HUES64 (cell line): ENCODE results near the gene PROK2. TPM values are rescaled to one million over a fixed set of nuclear protein-coding genes. Genes with fewer than 3 reads are reported as not detected.
A peak's percentile ranks its signal among the peaks of the same experiment; 100 is the strongest.

ENCODE experiments used
- H3K27ac ChIP-seq: 2 replicates; pipeline ENCODE4 v1.7.0; 2013; ENCODE audit warnings: low read depth, low read length, inconsistent platforms
- H3K27me3 ChIP-seq: 2 replicates; pipeline ENCODE4 v1.6.1; 2013; ENCODE audit warnings: mild to moderate bottlenecking, low read length; ENCODE audit not compliant: insufficient read depth
- H3K36me3 ChIP-seq: 2 replicates; pipeline ENCODE4 v1.6.1; 2013; ENCODE audit warnings: mild to moderate bottlenecking, low read length; ENCODE audit not compliant: insufficient read depth
- H3K4me1 ChIP-seq: 2 replicates; pipeline ENCODE4 v1.6.1; 2013; ENCODE audit warnings: mild to moderate bottlenecking, low read length, moderate library complexity; ENCODE audit not compliant: insufficient read depth
- H3K4me3 ChIP-seq: 2 replicates; pipeline ENCODE4 v1.5.1; 2013; ENCODE audit warnings: mild to moderate bottlenecking, low read length, moderate library complexity
- H3K9ac ChIP-seq: 2 replicates; pipeline ENCODE4 v1.6.1; 2013; ENCODE audit warnings: mild to moderate bottlenecking, low read depth, low read length
- H3K9me3 ChIP-seq: 2 replicates; pipeline ENCODE4 v1.6.1; 2013; ENCODE audit warnings: low read depth, low read length; ENCODE audit not compliant: insufficient read depth
- WGBS: fragments of 150-250, 120-280 bp; methylation state at CpG from one replicate; pipeline ENCODE4 v1.1.7; 2013; ENCODE audit warnings: missing lambda C conversion rate; 5-methylcytosine and 5-hydroxymethylcytosine counted together
- polyA plus RNA-seq, 2 experiments: library from polyadenylated mRNA; stranded (reverse); fragments of 50-300 nt; gene quantifications; one replicate each; pipeline ENCODE4 v1.2.3, GENCODE V29; 2013

PROK2 gene, protein sequence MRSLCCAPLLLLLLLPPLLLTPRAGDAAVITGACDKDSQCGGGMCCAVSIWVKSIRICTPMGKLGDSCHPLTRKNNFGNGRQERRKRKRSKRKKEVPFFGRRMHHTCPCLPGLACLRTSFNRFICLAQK
- 1.1 TPM for polyA plus RNA-seq (2013, experiment 1 of 2)
- polyA plus RNA-seq (2013, experiment 2 of 2): 1.3 TPM

DNA sequence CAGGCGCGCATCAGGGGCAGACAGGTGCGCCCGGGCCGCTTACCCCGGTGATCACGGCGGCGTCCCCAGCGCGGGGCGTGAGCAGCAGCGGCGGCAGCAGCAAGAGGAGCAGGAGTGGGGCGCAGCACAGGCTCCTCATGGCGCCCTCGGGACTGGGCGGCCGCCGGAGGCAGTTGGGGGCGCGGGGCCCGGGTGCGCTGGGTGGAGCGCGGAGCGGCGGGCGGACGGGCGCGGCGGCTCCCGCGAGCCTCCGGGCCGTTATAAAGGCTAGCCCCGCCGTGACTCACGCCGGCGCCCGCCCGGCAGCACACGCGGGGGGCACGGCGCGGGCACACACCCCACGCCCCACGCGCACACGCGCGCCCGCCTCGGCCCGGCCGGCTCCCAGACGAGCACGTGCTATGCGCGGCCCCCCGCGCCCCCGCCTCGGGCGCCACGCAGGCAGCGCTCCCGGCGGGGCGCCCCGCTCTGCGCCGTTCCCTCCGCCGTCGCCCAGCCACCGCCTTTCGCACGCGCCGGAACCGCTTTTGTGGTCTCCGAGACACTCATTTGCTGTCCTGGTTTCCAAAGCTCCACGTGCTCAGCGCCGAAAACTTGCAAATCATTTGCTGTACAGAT, at the start of gene PROK2:
TSS of gene PROK2 (minus strand) at position 235 of the 618 bp plus-strand sequence. CDS start at position 139, 96 bp downstream.
- peaks cover 33% of the 10 kb centered on the region for H3K4me1 ChIP-seq
- peak within 1 kb of the TSS; percentile 52 for H3K4me3 ChIP-seq
- WGBS: under 1% methylated on average over 89 of the region's 89 CpGs
- no peaks in the 10 kb centered on the region for H3K9me3 ChIP-seq
- H3K9ac ChIP-seq: peak within 1 kb of the TSS; percentile 45
- peaks cover 83% of the 10 kb centered on the region for H3K27me3 ChIP-seq
- H3K36me3 ChIP-seq: no peaks in the 10 kb centered on the region
- no peak within 1 kb of the TSS for H3K27ac ChIP-seq

DNA sequence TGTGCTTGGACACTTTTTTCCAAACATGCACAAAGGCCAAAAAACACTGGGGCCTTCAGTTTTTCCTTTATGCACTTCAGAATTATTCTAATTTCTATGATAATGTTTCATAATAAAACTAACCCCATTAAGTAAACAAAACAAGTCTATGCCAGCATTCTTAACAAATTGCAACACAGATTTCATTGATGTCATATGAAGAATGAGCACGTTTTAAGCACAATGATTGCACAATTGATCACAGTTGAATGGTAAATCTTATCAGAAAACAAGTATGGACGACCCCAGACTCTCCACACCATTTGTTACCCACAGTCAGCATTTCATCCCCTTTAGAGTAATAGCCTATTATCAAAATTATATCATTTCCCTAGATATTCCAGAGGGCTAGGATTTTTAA, 46.7 kb upstream of the PROK2 start:
- Histone ChIP-seq H3K4me3 (no peak overlapping the region), H3K9me3 (no peaks in the 10 kb centered on the region), H3K36me3 (no peaks in the 10 kb centered on the region), H3K27me3 (no peaks in the 10 kb centered on the region), H3K27ac (no peak overlapping the region), H3K9ac (no peak overlapping the region), H3K4me1 (no peaks in the 10 kb centered on the region)
- 74% methylated on average over 2 of the region's 2 CpGs for WGBS

DNA sequence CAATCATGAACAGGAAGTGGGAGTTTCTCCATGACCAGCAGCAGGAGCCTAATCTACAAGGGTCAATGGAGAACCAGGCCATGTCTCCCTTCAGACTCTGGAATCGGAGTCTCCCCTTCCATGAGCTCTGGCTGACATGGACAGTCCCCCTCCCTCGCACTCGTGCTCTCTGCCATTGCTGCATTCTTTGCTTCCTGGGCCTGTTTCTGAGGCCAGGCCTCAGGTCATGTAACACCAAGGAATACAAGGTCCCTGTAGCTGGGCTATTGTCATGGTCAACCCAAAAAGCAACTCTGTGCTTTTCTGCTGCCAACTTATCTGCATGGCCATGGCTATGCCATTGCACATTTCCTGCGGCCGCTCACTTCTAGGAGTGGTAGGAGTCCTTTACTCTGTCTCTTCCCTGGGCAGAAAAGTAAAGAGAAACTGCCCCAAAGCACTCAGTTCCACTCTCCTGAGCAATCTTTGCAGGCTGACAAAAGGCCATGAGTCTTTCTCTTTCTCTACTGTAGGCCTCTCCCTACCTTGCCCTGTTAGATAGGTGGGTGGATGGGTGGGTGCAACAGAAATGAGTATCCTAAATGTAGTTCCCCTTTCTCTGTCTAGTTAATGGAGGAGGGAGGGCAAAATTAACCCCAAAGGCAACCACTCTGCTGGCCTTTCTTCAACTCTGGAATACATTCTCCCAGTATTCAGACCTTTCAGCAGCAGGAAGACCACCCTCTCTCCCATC, 40.8 kb upstream of the PROK2 start:
- no peak overlapping the region for H3K4me3 ChIP-seq
- H3K27me3 ChIP-seq: no peaks in the 10 kb centered on the region
- no peak overlapping the region for H3K9ac ChIP-seq
- H3K4me1 ChIP-seq: no peaks in the 10 kb centered on the region
- no peaks in the 10 kb centered on the region for H3K9me3 ChIP-seq
- WGBS: 88% methylated on average over 5 of the region's 5 CpGs
- no peak overlapping the region for H3K27ac ChIP-seq
- H3K36me3 ChIP-seq: no peaks in the 10 kb centered on the region

DNA sequence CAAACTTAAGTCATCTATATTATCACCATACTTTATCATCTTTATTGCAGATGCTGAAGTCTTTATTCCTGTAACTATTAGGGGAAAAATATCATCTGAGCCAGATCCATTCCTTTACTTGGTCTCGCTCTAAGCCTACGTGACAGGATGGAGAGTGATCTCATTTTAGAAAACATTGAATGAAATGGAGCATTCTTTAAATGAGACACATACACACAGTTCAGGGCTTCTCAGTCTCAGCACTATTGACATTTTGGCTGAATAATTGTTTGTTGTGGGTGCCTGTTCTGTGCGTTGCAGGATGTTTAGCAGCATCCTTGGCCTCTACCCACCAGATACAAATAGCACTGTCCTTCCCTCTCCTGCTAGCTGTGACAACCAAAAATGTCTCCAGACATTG, 36.2 kb upstream of the PROK2 start:
- WGBS: 92% methylated on average over 3 of the region's 3 CpGs
- Histone ChIP-seq H3K4me1 (peaks cover 23% of the 10 kb centered on the region), H3K27me3 (no peaks in the 10 kb centered on the region), H3K9ac (no peak overlapping the region), H3K27ac (no peak overlapping the region), H3K9me3 (no peaks in the 10 kb centered on the region), H3K36me3 (no peaks in the 10 kb centered on the region), H3K4me3 (no peak overlapping the region)

DNA sequence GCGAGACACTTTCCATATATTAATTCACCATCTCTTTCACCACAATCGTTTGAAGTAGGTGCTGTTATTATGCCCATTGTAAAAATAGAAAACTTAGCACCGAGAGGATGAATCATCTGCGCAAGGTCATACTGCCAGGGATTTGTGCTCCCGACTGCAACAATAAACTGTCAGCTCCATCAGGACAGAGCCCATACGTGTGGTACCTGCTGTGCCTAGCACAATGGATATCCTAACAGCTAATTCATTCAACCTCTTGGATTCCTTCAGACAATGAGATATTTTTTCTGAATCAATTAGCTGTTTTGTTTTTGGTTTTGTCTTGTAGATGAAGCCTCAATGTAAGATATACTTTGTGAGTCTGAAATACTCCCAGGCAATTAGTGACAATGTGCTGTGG, 32.3 kb upstream of the PROK2 start:
- H3K4me3 ChIP-seq: no peak overlapping the region
- H3K27me3 ChIP-seq: no peaks in the 10 kb centered on the region
- H3K9me3 ChIP-seq: no peaks in the 10 kb centered on the region
- no peaks in the 10 kb centered on the region for H3K36me3 ChIP-seq
- peak overlapping the region; percentile 47; the same call in 1 of the 2 replicates for H3K27ac ChIP-seq
- H3K9ac ChIP-seq: no peak overlapping the region
- peaks cover 30% of the 10 kb centered on the region for H3K4me1 ChIP-seq
- 39% methylated on average over 6 of the region's 6 CpGs for WGBS

DNA sequence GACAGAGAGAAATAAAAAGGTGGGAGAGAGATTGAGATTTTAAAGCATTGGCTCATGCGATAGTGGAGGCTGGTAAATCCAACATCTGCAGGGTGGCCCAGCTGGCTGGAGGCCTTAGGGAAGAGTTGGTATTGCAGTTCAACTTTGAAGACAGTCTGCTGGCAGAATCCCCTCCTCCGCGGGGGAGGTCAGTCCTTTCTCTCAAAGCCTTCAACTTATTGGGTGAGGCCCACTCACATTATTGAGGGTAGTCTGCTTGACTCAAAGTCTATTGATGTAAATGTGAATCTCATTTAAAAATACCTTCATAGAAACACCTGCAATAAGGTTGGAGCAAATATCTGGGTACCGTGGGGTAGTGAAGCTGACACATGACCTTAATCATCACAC, 31.8 kb upstream of the PROK2 start:
- H3K9ac ChIP-seq: no peak overlapping the region
- H3K27me3 ChIP-seq: no peaks in the 10 kb centered on the region
- no peaks in the 10 kb centered on the region for H3K9me3 ChIP-seq
- peaks cover 30% of the 10 kb centered on the region for H3K4me1 ChIP-seq
- no peaks in the 10 kb centered on the region for H3K36me3 ChIP-seq
- WGBS: 69% methylated on average over 4 of the region's 4 CpGs
- no peak overlapping the region for H3K4me3 ChIP-seq
- H3K27ac ChIP-seq: peak overlapping the region; percentile 36; the same call in 1 of the 2 replicates

DNA sequence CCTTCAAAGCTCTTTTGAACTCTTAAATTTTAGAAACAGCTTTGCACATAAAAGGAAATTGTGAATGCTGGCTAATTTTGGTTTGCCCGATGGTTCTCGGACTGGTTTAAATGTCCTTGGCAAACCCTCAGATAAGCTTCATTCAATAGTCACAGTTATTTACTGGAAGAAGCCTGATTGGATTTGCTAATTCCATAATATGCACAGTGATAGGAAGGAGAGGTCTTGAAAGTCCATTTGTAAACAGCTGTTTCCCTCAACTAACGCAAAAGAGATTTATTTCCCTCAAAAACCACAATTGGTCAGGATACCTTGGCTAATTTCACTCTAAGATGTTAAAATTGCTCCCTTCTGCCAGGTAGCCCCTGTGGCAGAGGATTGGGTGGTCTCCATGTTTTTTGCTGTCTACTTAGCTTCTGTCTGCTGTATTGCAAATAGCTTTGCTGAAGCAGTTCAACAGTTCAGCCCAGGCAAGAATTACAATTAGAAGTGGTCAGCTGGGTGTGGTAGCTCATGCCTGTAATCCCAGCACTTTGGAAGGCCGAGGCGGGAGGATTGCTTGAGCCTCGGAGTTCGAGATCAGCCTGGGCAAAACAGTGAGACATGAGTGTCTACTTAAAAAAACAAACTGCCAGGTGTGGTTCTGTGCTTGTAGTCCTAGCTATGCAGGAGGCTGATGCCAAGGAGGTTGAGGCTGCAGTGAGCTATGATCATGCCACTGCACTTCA, 30.6 kb upstream of the PROK2 start:
- 92% methylated on average over 7 of the region's 7 CpGs for WGBS
- H3K27ac ChIP-seq: no peak overlapping the region
- H3K27me3 ChIP-seq: no peaks in the 10 kb centered on the region
- H3K9ac ChIP-seq: no peak overlapping the region
- H3K4me3 ChIP-seq: no peak overlapping the region
- no peaks in the 10 kb centered on the region for H3K36me3 ChIP-seq
- peaks cover 30% of the 10 kb centered on the region for H3K4me1 ChIP-seq
- H3K9me3 ChIP-seq: no peaks in the 10 kb centered on the region

DNA sequence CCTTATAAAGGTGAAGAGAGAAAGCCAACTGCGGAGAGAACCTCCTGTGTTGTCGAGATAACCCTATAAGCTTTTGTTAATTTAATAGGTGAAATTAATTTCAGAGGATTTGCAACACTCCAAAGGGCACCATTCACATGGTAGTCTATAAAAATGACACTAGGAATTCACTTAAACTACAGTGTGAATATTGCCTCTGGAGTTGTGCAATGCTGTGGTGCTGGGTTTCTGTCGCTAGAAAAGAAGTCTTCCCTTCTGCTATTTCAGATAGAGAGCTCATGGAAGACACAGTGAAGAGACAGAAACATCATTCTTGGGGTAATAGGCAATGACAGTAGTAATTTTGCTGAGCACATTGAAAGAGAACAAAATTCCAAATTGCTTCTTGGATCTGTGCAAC, 28.8 kb upstream of the PROK2 start:
- Histone ChIP-seq H3K4me1 (peaks cover 30% of the 10 kb centered on the region), H3K27me3 (no peaks in the 10 kb centered on the region; the same call in 1 of the 2 replicates), H3K9me3 (no peaks in the 10 kb centered on the region), H3K9ac (no peak overlapping the region), H3K4me3 (no peak overlapping the region), H3K27ac (no peak overlapping the region), H3K36me3 (no peaks in the 10 kb centered on the region)
- 96% methylated on average over 3 of the region's 3 CpGs for WGBS

DNA sequence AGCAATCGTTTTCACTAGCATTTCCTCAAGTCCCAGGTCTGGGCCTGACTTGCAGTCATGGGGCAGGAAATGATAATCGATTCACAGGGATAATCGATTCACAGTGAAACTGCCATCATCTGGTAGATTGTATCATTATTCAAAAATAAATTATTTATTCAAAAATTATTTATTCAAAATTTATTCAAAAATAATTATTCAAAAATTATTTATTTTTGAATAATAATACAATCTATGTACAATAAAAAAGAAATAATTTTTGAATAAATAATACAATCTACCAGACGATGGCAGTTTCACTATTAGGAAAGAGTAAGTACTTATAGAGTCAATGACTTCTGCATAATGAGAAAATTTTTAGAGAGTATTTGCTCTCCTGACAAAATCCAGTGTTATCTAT, 28.1 kb upstream of the PROK2 start:
- H3K27me3 ChIP-seq: no peaks in the 10 kb centered on the region; the same call in 1 of the 2 replicates

DNA sequence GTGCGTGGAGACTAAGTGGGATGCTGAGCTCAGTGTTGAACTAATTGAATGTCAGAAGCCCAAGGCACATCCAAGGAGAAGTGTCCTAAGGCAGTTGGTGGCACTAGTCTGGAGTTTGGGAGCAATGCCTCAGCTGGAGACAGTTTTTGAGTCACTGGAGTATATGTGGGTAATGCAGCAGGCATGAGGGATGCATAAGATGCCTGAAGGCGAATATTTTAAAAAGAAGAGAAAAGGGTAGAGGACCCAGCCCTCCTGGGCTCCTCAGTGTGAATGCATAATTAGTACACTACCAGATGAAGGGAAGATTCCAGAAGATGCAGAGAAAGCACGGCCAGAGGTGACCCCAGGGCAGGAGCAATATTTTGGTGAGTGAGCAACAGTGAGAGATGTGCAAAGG, 25.1 kb upstream of the PROK2 start:
- H3K27ac ChIP-seq: no peak overlapping the region
- H3K36me3 ChIP-seq: no peaks in the 10 kb centered on the region
- no peaks in the 10 kb centered on the region for H3K4me1 ChIP-seq
- H3K9me3 ChIP-seq: no peaks in the 10 kb centered on the region
- H3K4me3 ChIP-seq: no peak overlapping the region
- H3K9ac ChIP-seq: no peak overlapping the region
- H3K27me3 ChIP-seq: no peaks in the 10 kb centered on the region; the same call in 1 of the 2 replicates
- WGBS: 89% methylated on average over 3 of the region's 3 CpGs

More for the DNA sequence above, 28.1 kb upstream of the PROK2 start:
- no peak overlapping the region for H3K9ac ChIP-seq
- no peak overlapping the region for H3K4me3 ChIP-seq
- H3K4me1 ChIP-seq: peaks cover 26% of the 10 kb centered on the region
- no peak overlapping the region for H3K27ac ChIP-seq
- 91% methylated on average over 2 of the region's 4 CpGs for WGBS
- H3K36me3 ChIP-seq: no peaks in the 10 kb centered on the region
- no peaks in the 10 kb centered on the region for H3K9me3 ChIP-seq
